Activated CD4-positive, alpha-beta memory T cell treated with anti-CD3 and anti-CD28 coated beads, Interleukin-2, amount 10 ng/mL, durations not matched to agents 7 days and 5 days (primary cell): ENCODE results near the gene POR. TPM values are rescaled to one million over a fixed set of nuclear protein-coding genes. Genes with fewer than 3 reads are reported as not detected.

Experiments
- total RNA-seq, 2 experiments: library from RNA; stranded (reverse); gene quantifications; one replicate each; pipeline ENCODE4 v1.2.3, GENCODE V29; 2021

The POR gene
- total RNA-seq, 2 experiments from 2014 or later, result 34.0 to 45.3 TPM

Other genes with a start within 250 kb of the POR start
- 1 to 10 TPM; 5.2 to 5.4 TPM for gene HIP1, start 176.2 kb upstream of the POR start, total RNA-seq
- gene CCL26, start 142.9 kb upstream of the POR start, total RNA-seq, result not detected
- not detected for gene CCL24, start 101.3 kb upstream of the POR start, total RNA-seq
- gene RHBDD2, start 36.1 kb upstream of the POR start, total RNA-seq, result 10 to 100 TPM; 47.7 to 51.7 TPM
- gene TMEM120A, start 79.4 kb downstream of the POR start, total RNA-seq, result 10 to 100 TPM; 34.3 to 34.9 TPM
- gene STYXL1, start 132.8 kb downstream of the POR start, total RNA-seq, result 10 to 100 TPM; 37.3 to 40.4 TPM
- gene MDH2, start 133.0 kb downstream of the POR start, total RNA-seq, result 100 to 1,000 TPM; 159 to 161 TPM